Astrocyte (in vitro differentiated cells and primary cell): Measurements from ENCODE around the gene ATP2A2.

Source experiments
- CTCF ChIP-seq: IDR thresholded peaks from 2 replicates; pipeline ENCODE4 v1.5.1; 2011; ENCODE audit warnings: low read depth, mild to moderate bottlenecking, inconsistent platforms, low read length, moderate library complexity; ENCODE audit not compliant: insufficient read depth
- EZH2 ChIP-seq: IDR thresholded peaks from 2 replicates; pipeline ENCODE4 v1.6.1; 2012; ENCODE audit warnings: mild to moderate bottlenecking, low read length, inconsistent platforms; ENCODE audit not compliant: insufficient read depth

GRCh38 chr12:110342157-110342556 lies 61.1 kb downstream of the ATP2A2 start:
- no peak for TF ChIP-seq CTCF
- TF ChIP-seq EZH2: no peak
